ENCODE measurements around the gene PFKL.
A peak's percentile ranks its signal among the peaks of the same experiment; 100 is the strongest.
"Not testable (repeated sequence)": the region's sequence is repeated elsewhere in the genome, so short reads cannot be mapped to it uniquely, and the experiment has no call there.

GRCh38 chr21:44302573-44303401 is 2.9 kb downstream of the PFKL start:
- peak; percentile 20 for TF ChIP-seq CTCF (IDR thresholded peaks at IDR 0.05; ENCODE audit: borderline replicate concordance, extremely low read depth, low read length, poor library complexity, severe bottlenecking)
- TF ChIP-seq EZH2 (IDR thresholded peaks at IDR 0.05; ENCODE audit: borderline replicate concordance, low read depth, low read length, severe bottlenecking): not testable (repeated sequence)
